Activated T-cell treated with anti-CD3 and anti-CD28 coated beads for 4 hours (primary cell): Measurements from ENCODE around the gene CHST15.

ENCODE experiments used
- DNase-seq: peaks from one replicate; pipeline ENCODE4 v3.0.0-alpha.2; 2020

The CHST15 gene

DNA sequence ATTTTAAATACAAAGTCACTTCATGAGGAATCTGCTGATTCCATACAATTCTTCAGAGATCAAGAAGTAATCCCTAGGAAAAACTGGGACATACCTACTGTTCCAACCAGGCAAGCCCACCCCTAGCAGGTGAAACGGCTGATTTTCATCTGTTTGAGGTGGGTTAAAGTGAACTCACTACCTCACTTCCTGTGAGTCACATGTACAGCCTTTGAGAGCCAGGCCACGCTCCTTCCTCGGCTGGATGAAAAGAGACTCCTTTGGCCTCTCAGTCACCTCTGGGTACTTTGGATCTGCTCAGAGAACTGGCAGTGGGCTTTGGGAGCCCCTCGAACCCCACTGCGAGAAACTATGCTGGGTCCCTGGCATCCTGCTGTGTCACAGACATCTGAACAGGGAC lies 68.2 kb downstream of the CHST15 start:
- DNase-seq, result no peak

DNA sequence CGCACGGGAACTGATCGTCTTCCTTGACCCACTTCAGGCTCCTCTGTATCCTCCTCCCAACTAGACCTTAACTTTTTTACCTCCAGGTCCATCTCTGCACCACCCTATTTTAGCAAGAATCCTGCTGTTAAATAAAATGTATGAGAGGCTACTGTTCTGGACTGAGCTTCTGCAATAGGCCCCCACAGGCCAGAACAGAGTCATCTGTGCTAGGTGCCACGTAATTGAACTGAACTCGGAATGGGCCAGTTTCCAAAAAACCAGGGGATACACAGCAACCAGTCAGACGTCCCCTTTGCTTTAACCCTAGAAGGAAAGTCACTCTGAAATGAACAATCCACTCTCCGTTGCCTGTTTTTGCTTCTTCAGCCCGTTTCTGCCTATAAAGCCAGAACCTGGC lies 71.3 kb downstream of the CHST15 start:
- no peak for DNase-seq

DNA sequence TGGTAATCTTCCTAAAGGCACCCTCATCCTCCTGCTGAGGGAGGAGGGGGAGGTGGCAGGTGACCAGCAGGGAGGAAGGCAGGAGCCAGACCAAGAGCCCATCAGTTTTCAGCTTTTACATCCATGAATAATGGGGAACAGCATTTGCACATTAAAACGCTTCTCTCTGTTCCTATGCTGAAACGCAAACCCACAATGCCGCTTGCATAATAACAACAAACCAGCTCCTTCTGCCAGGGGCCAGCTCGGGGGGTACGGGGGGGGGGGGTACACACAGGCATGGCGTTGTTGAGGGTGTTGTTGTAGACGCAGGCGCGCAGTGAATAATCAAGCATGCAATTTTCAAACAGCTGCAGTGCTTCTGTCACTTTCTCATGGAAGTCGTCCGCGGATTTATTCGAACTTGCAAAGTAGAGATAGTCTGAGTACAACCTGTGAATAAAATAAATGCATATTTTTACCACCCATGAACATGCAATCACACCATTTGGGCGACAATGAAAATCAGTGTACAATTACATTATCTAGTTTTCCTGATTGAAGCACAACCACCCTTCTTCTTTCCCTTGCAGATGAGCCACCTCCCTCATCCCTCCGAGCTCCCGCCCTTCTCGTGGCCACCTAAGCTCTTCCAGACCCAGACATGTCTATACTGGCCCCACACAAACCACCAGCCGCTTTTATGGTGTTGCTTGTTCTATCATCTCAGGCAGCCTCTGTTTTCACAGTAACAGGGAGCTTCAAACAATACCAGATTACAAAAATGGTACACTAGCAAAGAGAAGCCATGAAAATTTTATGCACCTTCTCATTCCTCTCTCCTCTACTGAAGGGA lies 72.2 kb downstream of the CHST15 start:
- no peak for DNase-seq

DNA sequence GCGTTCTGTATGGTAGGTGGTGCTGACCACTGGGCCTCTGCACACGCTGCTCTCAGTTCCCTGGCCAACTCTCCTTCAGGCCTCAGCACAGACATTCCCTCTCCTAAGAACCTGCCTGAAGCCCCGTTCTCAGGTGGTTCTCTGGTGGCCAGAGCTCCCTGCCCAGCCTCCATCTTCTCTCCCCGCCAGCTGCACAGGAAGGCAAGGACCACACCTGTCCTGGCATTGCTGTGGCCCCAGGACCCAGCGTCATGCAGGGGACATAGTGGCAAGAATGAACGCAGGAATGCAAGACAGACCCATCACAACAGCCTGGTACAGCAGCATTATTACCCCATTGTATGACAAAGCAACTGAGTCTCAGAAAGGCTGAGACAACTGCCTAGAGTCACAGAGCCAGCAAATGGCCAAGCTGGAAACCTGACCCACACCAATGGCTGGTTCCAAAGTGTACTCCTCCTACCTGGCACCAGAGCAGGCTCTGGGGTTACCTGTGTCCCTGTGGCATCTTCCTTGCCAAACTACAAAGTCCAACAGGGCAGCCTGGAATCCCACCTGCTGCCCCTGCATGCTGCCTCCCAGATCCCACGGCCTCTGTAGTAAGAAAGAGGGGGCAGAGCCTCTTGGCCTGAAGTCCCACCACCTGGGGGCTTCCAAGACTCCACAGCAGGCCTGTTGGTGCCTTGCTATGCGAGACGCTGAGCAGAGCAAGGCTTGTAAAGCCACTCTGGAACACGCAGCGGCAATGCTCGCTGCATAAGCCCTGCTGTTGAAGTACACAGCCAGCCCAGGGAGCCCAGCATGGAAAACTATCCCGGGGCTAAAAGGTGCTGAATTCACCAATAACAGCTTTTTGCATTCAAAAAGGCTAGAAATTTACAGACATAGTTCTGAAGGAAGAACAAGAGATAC lies 73.3 kb downstream of the CHST15 start:
- DNase-seq, result no peak

DNA sequence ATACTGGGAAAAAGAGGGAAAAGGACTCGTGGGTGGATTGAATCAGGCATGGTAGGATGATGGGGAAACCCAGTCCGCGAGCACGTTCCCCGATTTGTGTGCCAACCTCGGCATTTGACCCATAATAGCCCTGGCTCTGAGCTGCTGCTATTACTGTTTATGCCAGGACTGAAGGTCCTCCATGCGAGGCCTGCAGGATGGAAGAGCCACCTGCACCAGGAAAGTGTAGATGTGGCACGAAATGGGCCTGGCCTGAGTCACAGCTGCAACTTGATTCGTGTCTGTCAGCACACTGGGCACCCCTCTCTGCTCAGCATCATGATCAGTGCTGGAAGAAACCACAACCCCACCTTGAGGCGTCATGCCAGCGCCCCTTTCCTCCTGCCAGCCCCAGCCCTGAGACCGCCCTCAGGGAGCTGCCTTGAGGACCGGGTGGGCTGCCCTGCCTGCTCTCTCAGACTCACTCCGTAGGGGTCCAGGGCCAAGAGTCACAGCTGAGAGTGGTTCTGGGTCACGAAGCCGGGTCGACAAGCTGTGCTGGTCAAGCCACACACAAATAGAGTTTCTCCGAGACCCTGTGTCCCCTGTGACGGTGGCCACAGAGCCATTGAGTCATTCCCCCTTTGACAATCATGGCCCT lies 74.4 kb downstream of the CHST15 start:
- DNase-seq, result no peak

DNA sequence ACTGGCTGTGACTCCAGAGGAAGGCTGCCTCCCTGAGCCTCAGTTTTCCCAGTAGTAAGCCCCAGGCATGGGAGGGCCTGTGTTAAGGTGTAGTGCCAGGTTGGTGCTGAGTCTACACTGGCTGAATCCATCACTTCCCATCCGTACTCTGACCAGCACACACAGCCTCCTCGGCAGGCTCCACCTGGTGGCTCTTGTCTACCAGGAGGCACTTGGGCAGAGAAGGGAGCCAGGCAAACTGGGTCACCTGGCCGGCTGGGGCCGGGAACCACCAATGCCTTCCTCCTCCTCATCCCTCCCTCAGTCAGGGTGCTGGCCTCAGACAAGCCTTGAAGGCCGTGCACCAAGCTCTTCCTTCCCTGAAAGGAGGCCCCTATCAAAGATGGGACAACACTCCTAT lies 75.7 kb downstream of the CHST15 start:
- DNase-seq, result no peak

DNA sequence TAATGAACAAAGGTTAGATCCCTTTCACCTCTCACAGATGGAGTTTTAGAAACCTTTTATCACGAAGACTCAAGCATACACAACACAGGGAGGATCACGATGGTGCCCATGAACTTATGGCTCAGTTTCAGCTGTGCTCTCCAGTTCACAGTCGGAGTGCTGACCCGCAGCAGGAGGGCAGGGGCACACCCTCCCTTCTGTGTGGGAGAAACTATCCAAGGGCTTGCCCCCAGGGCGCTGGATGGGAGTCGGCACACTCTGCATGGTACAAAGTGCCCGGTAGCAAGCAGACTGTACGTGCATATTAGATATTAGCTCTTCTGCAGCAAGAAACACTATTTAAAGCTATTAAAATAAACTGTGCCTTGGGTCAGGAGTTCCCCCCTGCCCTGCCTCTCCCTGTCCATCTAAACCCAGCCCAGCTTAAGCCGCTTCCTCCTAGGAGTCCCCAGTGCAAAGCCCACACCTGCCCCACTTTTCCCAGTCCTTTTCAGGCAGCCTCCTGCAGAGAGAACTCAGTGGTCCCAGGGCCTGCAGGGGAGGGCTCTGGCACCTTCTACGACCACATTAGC lies 76.5 kb downstream of the CHST15 start:
- DNase-seq, result no peak

DNA sequence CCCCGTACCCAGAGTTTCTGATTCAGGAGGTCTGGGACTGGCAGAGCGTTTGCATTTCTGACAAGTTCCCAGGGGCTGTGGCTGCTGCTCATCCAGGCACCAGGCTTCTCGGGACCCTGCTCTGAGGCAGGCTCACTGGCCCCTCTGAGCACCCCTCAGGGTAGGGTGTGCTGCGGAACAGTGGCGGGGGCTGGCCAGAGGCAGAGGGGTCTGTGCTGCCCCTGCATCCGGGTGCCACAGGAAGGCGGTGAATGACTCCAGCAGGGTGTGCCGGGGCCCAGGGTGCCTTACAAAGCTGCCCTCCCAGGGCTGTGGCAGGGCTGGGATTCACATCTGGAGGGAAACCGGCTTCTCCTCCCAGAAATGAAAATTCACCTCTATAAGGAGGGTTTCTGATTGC lies 77.4 kb downstream of the CHST15 start:
- DNase-seq, result no peak

DNA sequence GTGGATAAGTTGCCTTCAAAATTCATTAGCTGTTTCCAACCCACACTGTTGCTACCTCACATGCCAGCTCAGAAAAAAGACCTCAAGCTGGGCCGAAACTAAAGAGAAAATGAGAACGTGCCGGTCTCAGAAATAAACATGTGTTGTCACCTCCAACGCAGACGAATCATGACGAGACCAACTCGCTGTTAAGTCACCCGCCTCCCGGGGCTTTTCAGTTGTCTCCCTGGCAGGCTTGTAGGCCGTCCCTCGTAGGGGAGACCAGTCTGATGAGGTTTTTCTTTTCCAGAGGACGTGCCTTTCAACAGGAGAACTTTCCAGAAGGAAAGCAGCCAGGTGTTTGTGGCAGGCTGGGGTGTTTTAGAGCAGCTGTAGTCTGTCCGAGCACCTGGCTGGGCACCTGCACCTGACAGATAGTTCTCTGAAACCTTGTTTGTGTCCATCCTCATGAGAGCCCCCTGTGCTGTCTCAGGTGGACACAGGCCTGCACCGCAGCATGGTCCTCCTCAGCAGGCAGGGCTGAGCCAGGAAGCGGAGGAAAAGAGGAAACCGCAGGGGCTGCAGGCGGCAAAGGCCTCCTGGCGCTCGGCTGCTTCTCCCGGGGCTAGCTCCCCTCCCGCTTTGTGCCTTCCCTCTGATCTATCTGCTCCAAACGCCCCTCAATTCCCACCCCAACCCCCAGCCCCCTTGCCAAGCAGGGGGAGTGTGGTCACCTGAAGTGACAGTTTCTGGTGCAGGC lies 78.8 kb downstream of the CHST15 start:
- DNase-seq, result no peak

DNA sequence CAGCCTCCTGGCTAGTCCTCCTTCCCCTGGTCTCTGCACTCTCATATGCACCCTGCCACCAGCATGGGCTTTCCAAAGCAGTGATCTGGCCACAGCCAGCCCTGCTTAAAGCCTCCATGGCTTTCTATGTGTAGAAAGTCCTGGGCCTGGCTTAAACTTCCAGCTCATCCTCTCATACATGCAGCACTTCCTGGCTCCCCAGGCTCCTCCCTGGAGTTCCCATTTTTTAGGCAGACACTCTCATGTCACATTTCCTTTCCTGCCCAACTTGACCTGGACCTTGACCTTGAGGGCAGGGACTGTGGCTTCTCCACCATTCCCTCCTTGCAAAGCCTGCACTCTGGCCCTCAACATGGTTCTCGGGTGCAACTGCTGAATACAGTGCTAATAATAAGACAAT lies 79.5 kb downstream of the CHST15 start:
- DNase-seq, result no peak

DNA sequence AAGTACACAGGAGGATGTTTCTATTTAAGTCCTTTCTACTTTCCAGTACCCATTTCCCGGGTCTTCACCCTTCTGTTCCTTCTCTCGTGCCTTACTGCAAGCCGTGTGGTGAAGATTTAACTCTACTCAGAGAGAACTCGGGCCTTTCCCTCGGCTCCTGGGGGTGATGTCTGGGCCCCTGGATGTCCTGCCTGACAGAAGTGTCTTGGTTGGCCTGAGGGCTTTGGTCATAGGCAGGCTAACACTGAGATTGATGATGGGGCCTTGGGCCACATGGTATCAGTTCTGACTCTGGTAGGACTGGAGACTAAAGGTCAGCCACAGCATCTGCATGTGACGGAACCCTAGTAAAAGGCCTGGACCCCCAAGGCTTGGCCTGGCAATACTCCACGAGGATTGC lies 80.4 kb downstream of the CHST15 start:
- DNase-seq, result no peak

DNA sequence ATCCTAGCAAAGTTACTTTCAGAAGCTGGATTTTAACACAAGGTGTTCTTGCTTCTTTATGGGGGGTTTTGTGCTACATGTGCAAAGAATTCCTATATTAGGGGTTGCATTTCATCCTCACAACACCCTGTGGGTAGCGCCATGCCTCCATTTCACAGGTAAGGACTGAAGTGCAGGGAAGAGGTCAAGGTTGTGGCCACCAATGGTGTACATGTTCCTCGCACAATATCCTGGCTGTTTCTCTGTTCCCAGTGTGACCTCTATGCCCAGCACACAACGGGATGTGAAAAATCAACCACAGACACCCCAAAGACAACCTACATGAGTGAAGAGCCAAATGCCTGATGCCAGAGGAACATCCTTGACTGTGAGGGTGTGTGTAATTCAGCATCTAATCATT lies 80.8 kb downstream of the CHST15 start:
- DNase-seq, result no peak

DNA sequence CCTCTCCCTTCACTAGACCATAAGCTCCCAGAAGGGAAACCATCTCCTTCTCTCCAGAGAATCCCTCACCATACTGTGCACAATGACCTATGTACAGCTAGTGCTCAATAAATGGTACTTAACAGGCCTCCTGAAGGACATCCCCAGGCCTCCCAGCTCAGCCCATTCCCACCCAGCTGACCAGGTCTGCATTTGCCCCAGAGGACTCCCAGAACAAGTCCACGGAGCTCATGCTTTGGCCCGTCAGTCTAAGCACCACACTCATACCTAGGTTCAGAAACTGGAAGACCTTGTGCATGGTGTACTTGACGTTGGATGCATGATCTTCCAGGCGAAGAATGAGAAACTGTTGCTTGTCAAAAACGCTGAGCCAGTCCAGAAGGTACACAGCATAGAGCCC lies 81.3 kb downstream of the CHST15 start:
- no peak for DNase-seq

DNA sequence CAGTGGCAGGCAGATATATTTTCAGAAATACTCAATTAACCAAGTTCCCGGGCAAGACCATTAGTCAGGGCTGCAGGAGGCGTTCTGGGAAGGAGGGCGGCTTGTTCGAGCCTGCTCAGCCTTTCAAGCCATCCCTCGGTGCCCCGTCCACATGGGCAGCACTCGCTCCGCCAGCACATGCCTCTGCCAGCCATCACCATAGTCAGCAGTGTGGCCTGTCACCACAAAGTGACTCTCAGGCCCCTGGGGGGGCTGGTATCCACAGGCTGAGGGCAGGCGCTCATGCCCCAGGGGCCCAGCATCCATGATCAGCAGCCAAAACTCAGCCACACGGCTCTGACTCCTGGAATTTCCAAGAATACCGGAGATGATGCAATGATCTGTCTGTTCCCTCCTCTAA lies 81.9 kb downstream of the CHST15 start:
- no peak for DNase-seq

DNA sequence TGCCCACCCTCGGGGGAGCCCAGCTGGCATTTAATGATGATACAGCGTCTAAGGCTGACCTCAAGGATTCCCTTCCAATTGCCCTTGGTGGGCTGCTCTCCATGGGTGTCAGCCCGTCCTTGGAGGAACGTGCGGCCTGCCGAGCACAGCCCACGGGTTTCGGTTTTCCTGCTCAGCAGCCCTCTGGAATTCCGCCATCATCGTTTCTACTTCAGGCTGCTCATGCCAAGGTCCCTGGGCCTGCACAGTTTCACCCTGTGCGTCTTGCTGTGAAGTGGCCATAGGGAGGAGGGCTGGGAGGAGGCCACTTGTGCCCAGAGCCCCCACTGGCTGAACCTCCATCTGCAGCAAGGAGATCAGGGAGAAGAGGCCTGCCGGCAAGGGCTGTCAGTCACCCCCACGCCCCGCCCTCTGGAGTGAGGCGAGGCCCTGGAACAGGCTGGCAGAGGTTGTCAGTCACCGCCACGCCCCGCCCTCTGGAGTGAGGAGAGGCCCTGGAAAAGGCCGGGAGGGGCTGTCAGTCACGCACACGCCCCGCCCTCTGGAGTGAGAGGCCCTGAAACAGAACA lies 82.8 kb downstream of the CHST15 start:
- DNase-seq, result no peak

DNA sequence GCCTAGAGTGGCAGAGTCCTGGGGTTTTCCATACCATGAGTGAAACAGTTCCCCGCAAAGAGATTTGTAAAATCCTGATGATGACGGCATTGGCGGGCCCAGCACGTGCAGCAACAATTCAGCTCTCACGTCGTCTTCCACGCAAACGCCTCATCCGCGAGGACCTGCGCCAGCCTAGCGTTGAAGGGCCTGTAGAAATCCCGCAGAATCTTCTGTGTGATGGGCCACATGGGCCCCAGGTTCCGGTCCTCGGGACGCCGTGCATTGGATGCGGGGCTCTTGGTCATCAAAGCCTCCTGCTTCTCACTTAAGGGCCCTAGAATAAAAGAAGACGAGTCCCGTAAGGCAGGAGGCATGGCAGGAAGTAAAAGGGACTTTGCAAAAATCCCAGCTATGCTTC lies 83.4 kb downstream of the CHST15 start:
- DNase-seq, result no peak

DNA sequence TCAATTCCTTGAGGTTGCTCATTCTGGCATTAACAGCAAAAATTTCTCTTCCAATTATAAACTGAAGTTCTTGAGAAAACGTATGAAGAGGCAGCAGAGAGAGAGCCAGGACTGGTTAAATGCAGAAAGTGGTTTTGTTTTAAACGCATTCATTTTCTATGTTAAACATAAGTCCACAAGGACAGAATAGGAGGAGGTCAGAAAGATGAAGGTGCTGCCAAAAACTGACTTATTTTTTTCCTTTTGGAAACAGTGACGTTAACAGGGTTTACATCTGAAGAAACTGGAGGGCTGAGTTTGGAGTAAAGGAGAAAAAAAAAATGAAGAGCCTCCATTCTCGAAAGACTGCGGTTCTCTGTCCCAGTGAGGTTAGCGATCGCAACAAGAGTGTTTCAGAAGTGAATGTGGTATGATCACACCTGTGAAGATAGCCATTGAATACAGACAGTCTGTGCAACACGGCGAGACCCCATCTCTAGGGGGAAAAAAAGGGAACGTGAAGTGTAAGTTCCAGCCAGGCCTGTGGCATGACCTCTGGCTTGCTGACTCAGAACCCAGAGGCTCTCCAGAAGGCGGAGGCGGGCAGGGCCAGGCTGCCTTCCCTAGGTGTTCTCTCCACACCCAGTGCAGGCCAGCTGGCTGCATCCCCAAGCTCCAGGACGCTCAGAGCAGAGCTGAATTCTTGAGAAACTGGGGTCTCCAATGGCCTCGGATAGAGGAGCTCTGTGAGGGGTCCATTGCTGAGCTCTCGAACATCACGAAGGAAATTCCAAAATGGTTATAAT lies 84.0 kb downstream of the CHST15 start:
- DNase-seq, result no peak

DNA sequence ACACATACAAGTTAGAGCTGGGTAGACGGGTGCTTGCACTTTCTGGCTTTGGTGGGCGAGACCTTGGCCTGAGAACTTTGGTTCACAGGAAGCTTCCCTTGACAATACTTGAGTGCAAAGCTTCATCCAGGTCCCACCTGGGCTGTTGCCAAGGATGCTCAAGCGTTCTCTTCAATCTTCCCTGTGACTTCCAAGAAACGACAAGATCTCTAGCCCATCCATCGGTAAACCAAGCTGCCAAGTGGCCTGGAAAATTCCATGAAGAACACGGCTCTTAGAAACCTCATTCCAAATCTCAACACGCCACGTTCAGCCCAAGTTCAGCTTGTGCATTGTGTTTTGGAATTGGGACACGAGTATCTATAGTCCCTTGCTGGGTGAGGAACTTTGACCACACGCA lies 84.7 kb downstream of the CHST15 start:
- no peak for DNase-seq

DNA sequence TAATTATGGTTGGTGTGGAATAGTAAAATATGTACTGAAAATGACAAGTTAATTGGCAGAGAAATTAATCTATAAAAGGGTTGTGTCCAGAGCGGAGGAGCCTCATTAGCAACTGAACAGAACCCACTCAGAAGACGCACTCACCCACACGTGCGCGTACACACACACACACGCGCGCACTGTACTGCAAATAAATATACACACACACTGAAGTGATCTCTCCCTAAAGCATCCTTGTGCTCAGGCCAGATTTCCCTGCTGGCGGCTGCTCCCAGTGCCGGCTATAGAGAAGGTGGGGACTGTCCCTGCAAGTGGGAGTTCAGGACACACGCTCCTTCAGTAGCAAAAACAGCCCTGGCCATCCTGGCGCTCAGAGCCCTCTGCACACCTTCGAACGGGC lies 85.2 kb downstream of the CHST15 start:
- no peak for DNase-seq

DNA sequence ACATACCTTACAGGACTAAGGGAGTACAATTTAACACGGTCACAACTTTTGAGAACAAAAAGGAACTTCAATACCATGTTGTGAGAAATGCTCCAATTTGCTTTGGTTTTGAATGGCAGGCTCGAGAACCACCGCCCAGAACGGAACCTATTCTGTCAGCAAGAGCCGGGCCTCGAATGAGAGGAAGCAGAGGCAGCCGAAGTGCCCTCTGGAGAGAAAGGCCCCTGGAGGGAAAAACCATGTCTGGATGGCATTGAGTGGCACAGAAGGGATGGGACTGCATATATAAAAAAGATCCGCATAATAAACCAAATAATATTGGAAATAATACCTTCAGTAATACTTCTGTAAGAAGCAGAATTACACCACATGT lies 85.6 kb downstream of the CHST15 start:
- no peak for DNase-seq

DNA sequence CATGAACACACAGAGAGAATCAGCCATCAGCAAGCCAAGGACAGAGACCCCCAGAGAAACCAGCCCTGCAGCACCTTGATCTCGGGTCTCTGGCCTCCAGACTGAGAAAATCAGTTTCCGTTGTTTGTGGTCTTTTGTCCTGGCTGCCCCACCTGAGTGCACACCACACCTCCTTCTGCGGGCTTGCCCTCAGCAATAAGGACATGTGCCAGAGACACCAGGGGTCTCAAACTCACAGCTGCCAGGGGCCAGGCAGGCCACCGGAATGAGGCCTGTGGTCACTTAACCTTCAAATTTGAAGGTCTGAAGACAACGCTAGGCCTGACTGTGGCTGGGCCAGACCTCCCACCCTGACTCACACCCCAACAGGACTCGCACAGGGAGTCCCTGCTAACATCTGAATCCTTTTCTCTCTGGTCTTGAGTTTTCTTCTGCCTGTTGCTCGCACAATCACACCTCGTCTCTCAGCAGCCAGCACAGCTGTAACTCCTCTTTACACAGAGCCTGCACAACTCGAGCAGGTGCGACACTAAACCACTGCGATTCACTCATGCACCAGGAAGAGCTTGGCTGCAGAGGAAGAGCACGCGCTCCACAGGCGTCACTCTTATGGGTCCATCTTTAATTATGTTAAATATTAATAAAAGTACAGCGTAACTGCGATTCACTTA lies 86.2 kb downstream of the CHST15 start:
- no peak for DNase-seq
